Suprapubic skin (tissue), 4 donors: ENCODE results near the gene DENND6B. TPM values are rescaled to one million over a fixed set of nuclear protein-coding genes. Genes with fewer than 3 reads are reported as not detected.

Source experiments
- DNase-seq, 2 donors: peaks; one replicate each; pipeline ENCODE4 v3.0.0-alpha.2; 2019; ENCODE audit warnings: low spot score in 2 of 2
- H3K27ac ChIP-seq: fragments of 200-600 bp; sonication (generic); one replicate; pipeline ENCODE4 v1.5.1; 2019
- H3K27me3 ChIP-seq: fragments of 200-600 bp; sonication (generic); one replicate; pipeline ENCODE4 v1.5.1; 2019
- H3K36me3 ChIP-seq: fragments of 200-600 bp; sonication (generic); one replicate; pipeline ENCODE4 v1.5.1; 2019
- H3K4me1 ChIP-seq: fragments of 200-600 bp; sonication (generic); one replicate; pipeline ENCODE4 v1.5.1; 2019
- H3K4me3 ChIP-seq: fragments of 200-600 bp; sonication (generic); one replicate; pipeline ENCODE4 v1.5.1; 2019; ENCODE audit warnings: mild to moderate bottlenecking
- H3K9me3 ChIP-seq: fragments of 200-600 bp; sonication (generic); one replicate; pipeline ENCODE4 v1.5.1; 2019
- CTCF ChIP-seq, 2 donors: fragments of 200-600 bp in 1 of 2; fragments of 450-650 bp in 1 of 2; sonication (generic) in 1 of 2; IDR thresholded peaks; one replicate each; pipeline ENCODE4 v1.5.1; 2016 to 2019; ENCODE audit warnings: antibody characterized with exemption in 2 of 2, mild to moderate bottlenecking in 1 of 2, moderate library complexity in 1 of 2
- EP300 ChIP-seq: sonication (generic); formaldehyde crosslinking; IDR thresholded peaks from one replicate; pipeline ENCODE4 v1.6.1; 2017; ENCODE audit warnings: antibody characterized with exemption
- POLR2A ChIP-seq, 2 donors: fragments of 450-650 bp; IDR thresholded peaks; one replicate each; pipeline ENCODE4 v1.6.1; 2017; ENCODE audit warnings: antibody characterized with exemption in 2 of 2, mild to moderate bottlenecking in 2 of 2, moderate library complexity in 2 of 2
- POLR2AphosphoS5 ChIP-seq, 3 donors: sonication (generic); formaldehyde crosslinking; IDR thresholded peaks; one replicate each; pipeline ENCODE4 v1.6.1; 2017; ENCODE audit warnings: antibody characterized with exemption in 3 of 3
- WGBS: methylation state at CpG from one replicate; pipeline ENCODE4 v1.1.5; 2018; 5-methylcytosine and 5-hydroxymethylcytosine counted together
- total RNA-seq, 4 donors: library from RNA; depleted of rRNA; stranded (reverse); fragments of >200 nt; gene quantifications; one replicate each; pipeline ENCODE4 v1.1.0, GENCODE V29; 2016

The DENND6B gene
- total RNA-seq, 4 donors from 2014 or later = 3.3 to 5.4 (median 3.4) TPM

- H3K4me3 ChIP-seq = peak overlapping the region; percentile 94
- WGBS = 48% methylated on average over 3 of the region's 11 CpGs
- TF ChIP-seq POLR2A (IDR thresholded peaks at IDR 0.05) = no peak
- no peak for TF ChIP-seq CTCF (IDR thresholded peaks at IDR 0.05)
- no peak for TF ChIP-seq POLR2AphosphoS5 (IDR thresholded peaks at IDR 0.05)
- no peak for TF ChIP-seq EP300
- H3K27me3 ChIP-seq = no peaks in the 10 kb centered on the region
- no peak for DNase-seq
- no peaks in the 10 kb centered on the region for H3K9me3 ChIP-seq
- H3K36me3 ChIP-seq = no peaks in the 10 kb centered on the region
- peaks cover 87% of the 10 kb centered on the region for H3K4me1 ChIP-seq
- H3K27ac ChIP-seq = peak overlapping the region; percentile 96
Observed at GRCh38 chr22:50303848-50304527, 22.8 kb downstream of the DENND6B start.

GRCh38 chr22:50303515-50303847 lies 23.3 kb downstream of the DENND6B start:
- no peak for DNase-seq
- no peaks in the 10 kb centered on the region for H3K27me3 ChIP-seq
- H3K36me3 ChIP-seq = no peaks in the 10 kb centered on the region
- no peak for TF ChIP-seq EP300
- no peak for TF ChIP-seq POLR2A (IDR thresholded peaks at IDR 0.05)
- TF ChIP-seq POLR2AphosphoS5 (IDR thresholded peaks at IDR 0.05) = no peak
- TF ChIP-seq CTCF (IDR thresholded peaks at IDR 0.05) = no peak
- WGBS = 90% methylated on average over 6 of the region's 7 CpGs
- H3K4me1 ChIP-seq = peaks cover 89% of the 10 kb centered on the region
- no peaks in the 10 kb centered on the region for H3K9me3 ChIP-seq
- H3K27ac ChIP-seq = peak overlapping the region; percentile 96
- H3K4me3 ChIP-seq = peak overlapping the region; percentile 94

- H3K27ac ChIP-seq = peak overlapping the region; percentile 96
- TF ChIP-seq EP300 = no peak
- no peak for TF ChIP-seq POLR2AphosphoS5 (IDR thresholded peaks at IDR 0.05)
- TF ChIP-seq CTCF (IDR thresholded peaks at IDR 0.05) = no peak
- TF ChIP-seq POLR2A (IDR thresholded peaks at IDR 0.05) = no peak
- no peaks in the 10 kb centered on the region for H3K27me3 ChIP-seq
- WGBS = 61% methylated on average over 5 of the region's 5 CpGs
- no peak for DNase-seq
- H3K36me3 ChIP-seq = no peaks in the 10 kb centered on the region
- peaks cover 91% of the 10 kb centered on the region for H3K4me1 ChIP-seq
- no peaks in the 10 kb centered on the region for H3K9me3 ChIP-seq
- H3K4me3 ChIP-seq = no peak overlapping the region
Observed at GRCh38 chr22:50302564-50302963, 24.2 kb downstream of the DENND6B start.

- H3K4me3 ChIP-seq = peak overlapping the region; percentile 19
- no peak for DNase-seq
- no peak for TF ChIP-seq POLR2A (IDR thresholded peaks at IDR 0.05)
- no peak for TF ChIP-seq EP300
- no peak for TF ChIP-seq POLR2AphosphoS5 (IDR thresholded peaks at IDR 0.05)
- no peak for TF ChIP-seq CTCF (IDR thresholded peaks at IDR 0.05)
- H3K27me3 ChIP-seq = no peaks in the 10 kb centered on the region
- H3K27ac ChIP-seq = peak overlapping the region; percentile 96
- WGBS = 32% methylated on average over 8 of the region's 9 CpGs
- no peaks in the 10 kb centered on the region for H3K36me3 ChIP-seq
- H3K4me1 ChIP-seq = peaks cover 95% of the 10 kb centered on the region
- H3K9me3 ChIP-seq = no peaks in the 10 kb centered on the region
Observed at GRCh38 chr22:50302041-50302541, 24.7 kb downstream of the DENND6B start.

GRCh38 chr22:50301581-50301991 lies 25.2 kb downstream of the DENND6B start:
- peak overlapping the region; percentile 96 for H3K27ac ChIP-seq
- H3K4me3 ChIP-seq = peak overlapping the region; percentile 19
- no peaks in the 10 kb centered on the region for H3K36me3 ChIP-seq
- no peaks in the 10 kb centered on the region for H3K9me3 ChIP-seq
- DNase-seq = no peak
- peaks cover 100% of the 10 kb centered on the region for H3K4me1 ChIP-seq
- 34% methylated on average over 12 of the region's 17 CpGs for WGBS
- TF ChIP-seq POLR2AphosphoS5 (IDR thresholded peaks at IDR 0.05) (no peak), EP300 (no peak), POLR2A (IDR thresholded peaks at IDR 0.05) (no peak), CTCF (IDR thresholded peaks at IDR 0.05) (no peak)
- H3K27me3 ChIP-seq = no peaks in the 10 kb centered on the region
